Measurements from ENCODE around the gene NDUFB2.

NDUFB2 gene

DNA sequence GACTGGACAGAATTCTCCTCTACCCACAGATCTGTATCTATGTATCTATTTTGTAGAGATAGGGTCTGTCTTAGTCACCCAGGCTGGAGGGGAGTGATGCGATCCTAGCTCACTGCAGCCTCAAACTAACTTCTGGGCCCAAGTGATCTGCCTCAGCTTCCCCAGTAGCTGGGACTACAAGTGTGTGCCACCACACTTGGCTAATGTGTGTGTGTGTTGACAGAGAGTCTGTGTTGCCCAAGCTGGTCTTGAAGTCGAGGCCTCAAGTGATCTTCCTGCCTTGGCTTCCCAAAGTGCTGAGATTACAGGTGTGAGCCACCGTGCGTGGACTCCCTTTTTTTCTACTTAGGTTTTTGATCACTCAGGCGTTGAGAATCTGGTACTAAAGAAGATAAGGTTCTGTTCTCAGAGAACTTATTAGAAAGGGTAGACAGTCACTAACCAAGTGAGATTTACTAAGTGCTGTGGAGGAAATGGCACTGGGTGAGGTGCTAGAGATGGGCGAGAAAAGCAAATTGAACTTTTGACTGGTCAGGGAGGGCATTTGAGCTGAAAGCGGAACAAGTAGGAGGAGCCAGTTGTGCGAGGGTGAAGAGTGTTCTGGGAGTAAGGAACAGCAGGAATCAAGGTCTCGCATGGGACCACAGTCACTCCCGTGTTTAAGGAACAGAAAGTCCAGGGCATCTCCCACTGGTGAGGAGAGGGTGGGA is 18.0 kb downstream of the NDUFB2 start:
- no peak overlapping the region for H3K4me2 ChIP-seq
- H3K36me3 ChIP-seq, result peaks cover 14 to 35% (median 19%) of the 10 kb centered on the region in 11 experiments
- H3K27me3 ChIP-seq, result no peaks in the 10 kb centered on the region
- H3K9ac ChIP-seq, result no peak overlapping the region
- peaks cover 7 to 16% (median 11%) of the 10 kb centered on the region in 10 experiments for H3K4me1 ChIP-seq
- no peak overlapping the region for H3K27ac ChIP-seq
- H3K4me3 ChIP-seq, result no peak overlapping the region
- peaks cover 0 to 8% (median 0%) of the 10 kb centered on the region in 11 experiments; a peak in 2 of 22 replicates for H4K20me1 ChIP-seq
- TF ChIP-seq Cebpa-rat (IDR thresholded peaks at IDR 0.05), result no peak
- peaks cover 0 to 14% (median 0%) of the 10 kb centered on the region in 11 experiments; a peak in 4 of 22 replicates for H3K9me3 ChIP-seq (replicated peaks in 1 of 11)

DNA sequence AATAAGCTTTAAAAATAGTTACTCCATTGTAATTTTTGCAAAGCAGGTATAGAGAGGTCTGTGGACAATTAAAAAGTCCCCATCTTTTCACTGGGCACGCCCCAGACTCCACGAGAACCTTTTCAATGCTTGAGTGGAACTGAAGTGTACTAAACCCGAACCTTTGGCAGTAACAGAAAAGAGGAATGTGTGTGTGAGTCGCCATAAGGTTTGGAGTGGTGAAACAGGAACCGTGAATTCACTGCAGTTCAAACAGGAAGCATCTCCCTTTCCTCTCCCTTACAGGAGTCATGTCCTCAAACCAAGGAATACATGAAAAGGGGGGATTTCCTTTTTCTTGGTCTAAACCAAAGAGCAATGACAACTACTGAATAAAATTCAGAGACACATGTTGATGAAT is 23.2 kb downstream of the NDUFB2 start:
- H3K4me1 ChIP-seq, result peaks cover 16 to 27% (median 22%) of the 10 kb centered on the region in 10 experiments

DNA sequence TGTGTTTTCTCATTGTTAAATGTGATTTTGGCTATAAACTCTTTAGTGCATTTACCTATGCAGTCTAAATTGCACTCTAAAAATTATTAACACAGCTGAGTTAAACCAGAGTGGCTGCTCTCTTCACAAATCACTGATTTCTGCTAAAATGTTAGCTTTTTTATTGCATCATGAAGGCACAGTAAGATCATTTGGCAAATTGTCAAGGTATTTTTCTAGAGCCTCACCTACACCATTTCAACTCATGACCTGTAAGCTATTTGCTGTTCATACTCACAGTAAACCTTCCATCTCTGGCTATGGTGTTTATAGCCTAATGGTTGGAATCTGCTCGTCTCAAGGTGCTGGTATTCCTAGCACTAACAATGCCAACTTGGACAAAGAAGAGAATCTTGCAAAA is 25.7 kb downstream of the NDUFB2 start:
- H3K4me3 ChIP-seq, result no peak overlapping the region
- no peak for TF ChIP-seq Cebpa-rat (IDR thresholded peaks at IDR 0.05)
- H3K27me3 ChIP-seq, result no peaks in the 10 kb centered on the region
- no peak overlapping the region for H3K9ac ChIP-seq
- H3K4me1 ChIP-seq, result peaks cover 11 to 31% (median 17%) of the 10 kb centered on the region in 10 experiments
- H3K9me3 ChIP-seq (replicated peaks in 1 of 11), result no peaks in the 10 kb centered on the region
- peaks cover 0 to 5% (median 0%) of the 10 kb centered on the region in 11 experiments; a peak in 1 of 22 replicates for H4K20me1 ChIP-seq
- no peak overlapping the region for H3K27ac ChIP-seq
- no peak overlapping the region for H3K4me2 ChIP-seq
- peaks cover 10 to 52% (median 19%) of the 10 kb centered on the region in 11 experiments; a peak in 14 of 22 replicates for H3K36me3 ChIP-seq

More for the DNA sequence above, 23.2 kb downstream of the NDUFB2 start:
- 0 out of 22 replicates have a peak, but pooled peaks cover 0 to 4% (median 0%) of the 10 kb centered on the region in 11 experiments for H3K9me3 ChIP-seq (replicated peaks in 1 of 11)
- no peak overlapping the region; a peak in 1 of 22 replicates for H3K9ac ChIP-seq
- H3K27ac ChIP-seq, result peak overlapping the region in 6 of 11 experiments; percentile 2 to 31 (median 25); a peak in 7 of 22 replicates
- H4K20me1 ChIP-seq, result peaks cover 0 to 7% (median 0%) of the 10 kb centered on the region in 11 experiments; a peak in 2 of 22 replicates
- TF ChIP-seq Cebpa-rat (IDR thresholded peaks at IDR 0.05), result no peak
- H3K36me3 ChIP-seq, result peaks cover 4 to 50% (median 18%) of the 10 kb centered on the region in 11 experiments; a peak in 15 of 22 replicates
- H3K4me2 ChIP-seq, result peak overlapping the region; percentile 33 to 82 (median 50)
- H3K4me3 ChIP-seq, result no peak overlapping the region
- no peaks in the 10 kb centered on the region for H3K27me3 ChIP-seq

DNA sequence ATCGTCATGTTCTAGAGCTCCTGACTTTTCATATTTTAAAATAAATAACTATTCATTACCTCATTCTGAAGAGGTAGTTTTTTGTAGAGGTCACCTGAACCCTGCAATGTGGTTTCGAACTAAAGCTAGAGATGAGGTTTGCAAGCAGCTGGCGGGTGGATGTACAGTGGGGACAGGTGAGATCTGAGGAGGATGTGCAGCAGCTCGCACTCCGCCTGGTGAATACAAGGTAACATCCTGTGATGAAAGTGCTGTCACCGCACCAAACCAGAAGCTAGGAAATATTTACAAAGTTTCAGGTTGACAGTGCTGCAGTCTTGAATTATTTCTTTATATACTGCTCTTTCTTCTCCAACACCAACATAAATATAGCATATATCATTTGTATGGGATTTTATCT is 26.5 kb downstream of the NDUFB2 start:
- no peak overlapping the region for H3K9ac ChIP-seq
- H3K9me3 ChIP-seq (replicated peaks in 1 of 11), result no peaks in the 10 kb centered on the region
- peaks cover 10 to 29% (median 16%) of the 10 kb centered on the region in 10 experiments for H3K4me1 ChIP-seq
- no peak overlapping the region for H3K4me3 ChIP-seq
- H3K36me3 ChIP-seq, result peaks cover 10 to 50% (median 19%) of the 10 kb centered on the region in 11 experiments; a peak in 14 of 22 replicates
- H3K27me3 ChIP-seq, result no peaks in the 10 kb centered on the region
- H3K4me2 ChIP-seq, result no peak overlapping the region
- H4K20me1 ChIP-seq, result peaks cover 0 to 4% (median 0%) of the 10 kb centered on the region in 11 experiments; a peak in 1 of 22 replicates
- H3K27ac ChIP-seq, result no peak overlapping the region
- no peak for TF ChIP-seq Cebpa-rat (IDR thresholded peaks at IDR 0.05)

DNA sequence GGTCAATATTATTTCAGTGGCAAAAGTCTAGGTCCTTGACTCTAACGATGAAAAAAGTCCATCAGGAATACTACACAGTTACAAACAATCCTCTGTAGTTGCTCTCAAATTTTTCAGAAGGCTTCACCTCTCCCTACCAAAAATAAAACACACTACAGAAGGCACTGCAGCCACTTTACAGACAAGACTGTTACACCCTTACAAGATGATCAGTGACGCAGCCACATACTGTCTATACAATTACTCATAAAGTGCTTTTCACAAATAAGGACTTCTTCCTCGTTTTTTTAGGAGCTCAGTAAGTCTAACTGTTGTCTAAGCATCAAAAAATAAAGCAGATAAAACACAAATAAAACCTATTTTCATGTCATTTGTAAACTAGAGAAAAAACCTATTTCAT is 27.1 kb downstream of the NDUFB2 start:
- peaks cover 10 to 44% (median 19%) of the 10 kb centered on the region in 11 experiments; a peak in 14 of 22 replicates for H3K36me3 ChIP-seq
- H3K4me2 ChIP-seq, result no peak overlapping the region
- H3K27me3 ChIP-seq, result no peaks in the 10 kb centered on the region
- H3K4me3 ChIP-seq, result no peak overlapping the region
- no peak overlapping the region for H3K27ac ChIP-seq
- H4K20me1 ChIP-seq, result 0 out of 22 replicates have a peak, but pooled peaks cover 0 to 4% (median 0%) of the 10 kb centered on the region in 11 experiments
- TF ChIP-seq Cebpa-rat (IDR thresholded peaks at IDR 0.05), result no peak
- no peaks in the 10 kb centered on the region for H3K9me3 ChIP-seq (replicated peaks in 1 of 11)
- no peak overlapping the region for H3K9ac ChIP-seq
- H3K4me1 ChIP-seq, result peaks cover 10 to 29% (median 16%) of the 10 kb centered on the region in 10 experiments

DNA sequence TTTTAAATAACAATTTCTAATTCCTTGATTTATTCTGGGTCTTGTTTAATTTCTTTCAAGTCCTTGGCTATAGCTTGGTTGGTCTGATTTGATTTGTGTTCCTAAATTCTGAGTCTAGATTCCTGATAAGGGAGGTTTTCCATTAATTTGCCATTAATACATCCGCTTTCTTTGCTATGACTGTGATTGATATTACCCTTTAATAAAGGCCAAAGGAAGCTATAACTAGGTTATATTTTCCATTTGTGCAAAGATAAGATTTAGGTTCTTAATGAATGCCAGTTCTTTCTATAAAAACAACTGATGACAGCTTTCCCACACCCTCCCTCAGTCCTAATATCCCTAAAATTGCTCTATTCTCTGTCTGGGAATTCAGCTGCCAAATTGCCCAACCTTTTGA is 28.2 kb downstream of the NDUFB2 start:
- Histone ChIP-seq H3K9ac (no peak overlapping the region), H3K27ac (no peak overlapping the region), H3K4me1 (peaks cover 6 to 22% (median 9%) of the 10 kb centered on the region in 10 experiments), H4K20me1 (0 out of 22 replicates have a peak, but pooled peaks cover 0 to 4% (median 0%) of the 10 kb centered on the region in 11 experiments), H3K27me3 (no peaks in the 10 kb centered on the region), H3K9me3 (replicated peaks in 1 of 11) (no peaks in the 10 kb centered on the region), H3K4me3 (no peak overlapping the region), H3K36me3 (peaks cover 14 to 53% (median 24%) of the 10 kb centered on the region in 11 experiments; a peak in 17 of 22 replicates), H3K4me2 (no peak overlapping the region)
- no peak for TF ChIP-seq Cebpa-rat (IDR thresholded peaks at IDR 0.05)

DNA sequence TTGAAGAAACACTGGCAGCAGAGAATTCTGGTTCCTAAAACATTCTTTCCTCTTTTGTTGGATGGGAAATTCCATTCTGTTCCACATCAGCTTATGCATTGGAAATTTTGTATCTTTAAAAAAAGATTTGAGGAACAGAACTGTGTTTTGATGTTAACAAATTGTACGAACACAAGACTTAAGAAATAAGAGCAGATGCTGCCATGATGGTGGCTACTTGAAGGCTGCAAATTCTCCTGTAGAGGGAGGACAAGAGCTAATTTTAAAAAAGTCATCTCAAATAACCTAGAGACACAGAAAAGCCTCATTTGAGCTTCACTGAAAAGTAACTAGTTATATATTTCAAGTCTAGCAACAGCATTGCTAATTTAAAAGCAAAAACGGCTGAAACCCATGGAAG is 29.8 kb downstream of the NDUFB2 start:
- no peak for TF ChIP-seq Cebpa-rat (IDR thresholded peaks at IDR 0.05)
- H3K27ac ChIP-seq, result no peak overlapping the region
- H3K27me3 ChIP-seq, result no peaks in the 10 kb centered on the region
- peaks cover 20 to 68% (median 35%) of the 10 kb centered on the region in 11 experiments; a peak in 21 of 22 replicates for H3K36me3 ChIP-seq
- no peak overlapping the region for H3K4me3 ChIP-seq
- no peak overlapping the region for H3K9ac ChIP-seq
- no peaks in the 10 kb centered on the region for H3K9me3 ChIP-seq (replicated peaks in 1 of 11)
- H4K20me1 ChIP-seq, result 0 out of 22 replicates have a peak, but pooled peaks cover 0 to 4% (median 0%) of the 10 kb centered on the region in 11 experiments
- peak overlapping the region in 1 of 11 experiments; percentile 7; a peak in 1 of 22 replicates for H3K4me2 ChIP-seq
- H3K4me1 ChIP-seq, result peaks cover 0 to 11% (median 0%) of the 10 kb centered on the region in 10 experiments; a peak in 2 of 20 replicates

DNA sequence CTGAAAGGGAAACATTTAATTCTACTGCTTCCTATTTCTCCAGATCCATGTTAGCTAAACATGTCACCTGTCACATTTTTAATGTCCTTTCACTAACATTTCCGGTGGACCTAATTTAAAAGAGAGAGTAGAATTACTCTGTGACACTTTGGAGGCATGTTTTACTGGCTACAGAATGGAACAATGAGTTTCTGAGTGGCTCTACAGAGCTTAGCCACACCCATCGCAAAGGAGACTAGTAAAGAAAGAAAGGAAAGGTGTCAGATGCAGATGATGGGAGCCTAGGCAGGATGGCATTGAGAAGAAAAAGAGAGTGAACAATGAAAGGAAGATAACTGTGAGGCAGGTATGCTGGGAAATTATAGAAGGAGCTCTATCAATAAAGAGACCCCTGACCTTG is 35.9 kb downstream of the NDUFB2 start:
- H4K20me1 ChIP-seq, result no peaks in the 10 kb centered on the region
- no peak overlapping the region for H3K27ac ChIP-seq
- H3K4me1 ChIP-seq, result no peaks in the 10 kb centered on the region
- H3K9ac ChIP-seq, result no peak overlapping the region
- no peaks in the 10 kb centered on the region for H3K9me3 ChIP-seq (replicated peaks in 1 of 11)
- no peak for TF ChIP-seq Cebpa-rat (IDR thresholded peaks at IDR 0.05)
- no peaks in the 10 kb centered on the region for H3K27me3 ChIP-seq
- H3K36me3 ChIP-seq, result peaks cover 18 to 72% (median 39%) of the 10 kb centered on the region in 11 experiments; a peak in 21 of 22 replicates
- H3K4me3 ChIP-seq, result no peak overlapping the region
- no peak overlapping the region for H3K4me2 ChIP-seq

DNA sequence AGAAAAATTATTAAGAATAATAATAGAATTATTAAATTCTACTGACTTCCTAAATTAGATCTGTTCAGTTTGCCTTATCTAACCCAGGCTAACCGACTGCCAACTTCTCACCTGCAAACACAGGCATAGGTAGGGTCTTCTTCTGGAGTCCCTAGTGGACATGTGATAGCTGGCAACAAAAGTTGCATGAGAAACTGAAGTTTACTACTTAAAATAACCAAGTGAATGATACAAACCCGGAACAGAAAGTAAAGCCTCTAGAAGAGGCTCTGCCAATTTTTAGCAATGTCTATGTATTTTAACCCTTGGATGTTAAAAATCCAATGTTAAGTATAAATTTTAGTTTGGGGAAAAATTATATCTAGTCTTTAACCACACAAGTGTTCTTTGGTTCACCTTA is 37.6 kb downstream of the NDUFB2 start:
- H4K20me1 ChIP-seq, result no peaks in the 10 kb centered on the region
- H3K9me3 ChIP-seq (replicated peaks in 1 of 11), result no peaks in the 10 kb centered on the region
- peaks cover 29 to 84% (median 49%) of the 10 kb centered on the region in 11 experiments for H3K36me3 ChIP-seq
- no peak overlapping the region for H3K9ac ChIP-seq
- no peak overlapping the region for H3K27ac ChIP-seq
- no peak overlapping the region for H3K4me3 ChIP-seq
- no peaks in the 10 kb centered on the region for H3K27me3 ChIP-seq
- H3K4me2 ChIP-seq, result no peak overlapping the region
- no peak for TF ChIP-seq Cebpa-rat (IDR thresholded peaks at IDR 0.05)
- no peaks in the 10 kb centered on the region for H3K4me1 ChIP-seq
